ENCODE measurements around the gene PGGHG.
"Not testable (repeated sequence)": the region's sequence is repeated elsewhere in the genome, so short reads cannot be mapped to it uniquely, and the experiment has no call there.

The PGGHG gene

DNA sequence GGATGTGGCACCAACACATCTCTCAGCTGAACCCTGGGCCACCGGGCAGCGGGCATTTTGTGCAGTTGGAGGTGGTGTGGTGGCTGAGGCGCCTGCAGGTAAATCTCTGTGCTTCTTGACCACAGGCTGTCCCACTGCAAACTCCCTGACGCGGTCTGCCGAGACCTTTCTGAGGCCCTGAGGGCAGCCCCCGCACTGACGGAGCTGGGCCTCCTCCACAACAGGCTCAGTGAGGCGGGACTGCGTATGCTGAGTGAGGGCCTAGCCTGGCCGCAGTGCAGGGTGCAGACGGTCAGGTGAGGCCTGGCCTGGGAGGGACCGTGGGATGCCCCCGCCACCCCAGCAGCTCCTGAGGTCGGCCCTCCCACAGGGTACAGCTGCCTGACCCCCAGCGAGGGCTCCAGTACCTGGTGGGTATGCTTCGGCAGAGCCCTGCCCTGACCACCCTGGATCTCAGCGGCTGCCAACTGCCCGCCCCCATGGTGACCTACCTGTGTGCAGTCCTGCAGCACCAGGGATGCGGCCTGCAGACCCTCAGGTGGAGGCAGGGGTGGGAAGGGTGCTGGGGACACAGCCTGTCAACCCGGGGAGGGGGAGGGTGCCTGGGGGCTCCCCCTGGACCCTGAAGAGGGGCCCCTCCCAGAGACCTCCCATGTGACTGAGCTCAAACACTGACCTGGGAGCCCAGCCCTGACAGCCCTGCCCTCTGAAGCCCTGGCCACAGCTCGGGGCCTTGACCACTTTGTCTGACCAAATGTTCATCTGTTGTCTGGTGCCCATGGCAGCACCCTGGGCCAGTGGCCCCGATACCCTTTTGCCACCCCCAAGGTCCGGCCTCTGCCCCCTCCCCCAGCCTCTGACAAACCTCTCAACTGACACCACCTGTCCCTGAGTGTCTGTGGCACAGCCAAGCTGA lies 4.6 kb upstream of the PGGHG start:
- in situ Hi-C loops (cut with MboI; ENCODE audit: low sequenced_read_pairs): no loop called here

DNA sequence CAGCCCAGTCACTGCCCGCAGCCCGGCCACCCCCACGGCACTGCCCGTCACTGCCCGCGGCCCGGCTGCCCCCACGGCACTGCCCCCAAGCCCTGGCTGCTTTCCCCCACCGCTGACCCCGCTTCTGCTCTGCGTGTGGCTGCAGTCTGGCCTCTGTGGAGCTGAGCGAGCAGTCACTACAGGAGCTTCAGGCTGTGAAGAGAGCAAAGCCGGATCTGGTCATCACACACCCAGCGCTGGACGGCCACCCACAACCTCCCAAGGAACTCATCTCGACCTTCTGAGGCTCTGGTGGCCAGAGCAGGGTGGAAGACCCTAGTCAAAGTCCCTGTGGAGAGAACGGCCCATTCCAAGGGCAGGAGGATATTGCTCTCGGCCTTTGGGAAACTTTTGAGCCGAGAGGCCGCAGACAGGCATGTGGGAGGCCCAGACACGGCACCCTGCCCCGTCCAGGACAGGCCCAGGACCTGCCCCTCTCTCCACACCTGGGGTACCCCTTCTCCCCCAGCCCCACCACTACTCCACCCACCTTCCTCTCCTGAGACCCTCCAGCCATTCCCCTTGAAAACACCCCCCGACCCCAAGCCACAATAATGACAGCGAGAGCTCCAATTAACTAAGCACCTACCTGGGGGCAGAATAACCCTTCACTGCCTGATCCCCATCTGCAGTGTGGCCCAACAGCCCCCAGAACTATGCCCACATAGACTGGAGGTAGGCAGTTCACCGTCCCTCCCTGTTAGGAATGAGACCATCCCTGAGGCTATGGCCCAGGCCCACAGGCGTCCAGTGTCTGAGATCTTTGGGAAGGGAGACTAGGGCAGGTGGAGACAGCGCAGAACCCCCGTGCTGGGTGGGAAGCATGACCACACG lies 3.7 kb upstream of the PGGHG start:
- in situ Hi-C loops (cut with MboI; ENCODE audit: low sequenced_read_pairs): no loop called here

DNA sequence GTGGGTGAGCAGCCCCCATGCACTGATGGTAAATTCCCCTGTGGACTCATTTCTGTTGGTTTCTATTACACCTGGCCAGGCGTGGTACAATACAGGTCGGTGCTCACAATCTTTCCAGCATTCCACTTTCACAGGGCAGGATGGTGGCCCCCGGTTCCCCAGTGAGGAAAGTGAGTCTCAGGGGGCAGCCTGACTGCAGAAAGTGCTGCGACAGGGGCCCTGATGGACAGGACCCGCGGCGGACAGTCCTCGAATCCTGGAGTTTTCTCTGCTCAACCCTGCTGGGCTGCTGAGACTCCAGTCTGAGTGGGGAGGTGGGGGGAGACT lies 3.1 kb upstream of the PGGHG start:
- in situ Hi-C loops (cut with MboI; ENCODE audit: low sequenced_read_pairs): no loop called here

DNA sequence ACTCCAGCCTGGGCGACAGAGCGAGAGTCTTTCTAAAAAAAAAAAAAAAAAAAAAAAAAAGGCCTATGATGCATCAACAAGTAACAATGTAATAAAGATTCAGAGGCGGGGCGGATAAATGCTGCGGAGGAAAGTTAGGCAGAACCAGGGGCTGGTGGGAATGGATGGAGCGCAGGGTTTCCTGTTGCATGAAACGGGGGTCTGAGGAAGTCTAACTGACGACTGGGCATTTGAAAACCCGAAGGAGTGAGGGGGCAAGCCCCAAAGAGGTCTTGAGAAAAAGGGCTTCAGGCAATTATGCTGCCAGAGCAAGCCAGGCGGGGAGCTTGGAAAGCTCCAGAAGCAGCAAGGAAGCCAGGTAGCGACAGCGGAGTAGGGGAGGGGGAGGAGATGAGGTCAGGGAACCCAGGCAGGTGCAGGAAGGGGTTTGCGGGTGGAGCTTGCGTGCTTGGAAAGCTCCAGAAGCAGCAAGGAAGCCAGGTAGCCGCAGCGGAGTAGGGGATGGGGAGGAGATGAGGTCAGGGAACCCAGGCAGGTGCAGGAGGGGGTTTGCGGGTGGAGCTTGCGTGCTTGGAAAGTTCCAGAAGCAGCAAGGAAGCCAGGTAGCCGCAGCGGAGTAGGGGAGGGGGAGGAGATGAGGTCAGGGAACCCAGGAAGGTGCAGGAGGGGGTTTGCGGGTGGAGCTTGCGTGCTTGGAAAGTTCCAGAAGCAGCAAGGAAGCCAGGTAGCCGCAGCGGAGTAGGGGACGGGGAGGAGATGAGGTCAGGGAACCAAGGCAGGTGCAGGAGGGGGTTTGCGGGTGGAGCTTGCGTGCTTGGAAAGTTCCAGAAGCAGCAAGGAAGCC lies 1.7 kb upstream of the PGGHG start:
- in situ Hi-C loops (cut with MboI; ENCODE audit: low sequenced_read_pairs): not testable (repeated sequence)

DNA sequence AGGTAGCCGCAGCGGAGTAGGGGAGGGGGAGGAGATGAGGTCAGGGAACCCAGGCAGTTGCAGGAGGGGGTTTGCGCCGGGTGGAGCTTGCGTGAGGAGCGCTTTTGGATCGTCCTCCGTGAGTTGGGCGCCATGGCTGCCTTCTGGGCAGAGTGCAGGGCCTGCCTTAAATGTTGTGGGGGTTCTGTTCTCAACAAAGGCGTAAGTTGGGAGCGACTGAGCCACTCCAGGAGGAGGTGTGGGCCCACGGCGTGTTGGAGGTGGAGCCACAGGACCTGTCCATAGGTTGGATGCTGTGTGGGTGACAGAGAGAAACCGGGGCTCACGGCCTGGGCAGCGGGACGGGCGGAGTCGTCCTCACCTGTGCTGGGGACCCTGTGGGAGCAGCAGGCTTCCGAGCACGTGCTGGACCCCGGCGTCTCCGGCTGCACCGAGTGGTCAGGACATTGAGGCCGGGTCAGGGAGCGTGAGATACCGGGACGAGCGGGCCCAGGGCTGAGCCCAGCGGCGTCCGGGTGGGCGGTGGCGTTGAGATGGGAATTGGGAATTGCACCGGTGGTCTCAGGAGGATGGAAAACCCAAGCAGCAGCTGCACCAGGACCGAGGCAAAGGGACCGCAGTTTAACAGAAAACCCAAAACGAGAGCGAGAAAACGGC lies 977 bp upstream of the PGGHG start:
- in situ Hi-C loops (cut with MboI; ENCODE audit: low sequenced_read_pairs): no loop called here

DNA sequence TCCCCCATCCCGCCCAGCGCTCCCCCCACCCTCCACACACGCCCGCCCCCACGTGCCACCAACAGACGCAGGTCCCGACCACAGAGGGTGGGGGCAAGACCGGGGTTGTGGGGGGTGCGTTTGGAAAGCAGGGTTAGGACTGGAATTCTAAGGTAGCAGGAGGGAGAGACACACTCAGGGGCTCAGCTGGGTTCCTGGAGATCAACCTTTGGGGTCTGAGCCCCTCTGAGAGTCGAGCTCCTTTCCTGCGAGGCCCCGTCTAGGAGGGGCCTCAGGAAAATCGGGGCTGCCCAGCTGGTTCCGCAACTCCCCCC lies 429 bp downstream of the PGGHG start:
- in situ Hi-C loops (cut with MboI; ENCODE audit: low sequenced_read_pairs): no loop called here

DNA sequence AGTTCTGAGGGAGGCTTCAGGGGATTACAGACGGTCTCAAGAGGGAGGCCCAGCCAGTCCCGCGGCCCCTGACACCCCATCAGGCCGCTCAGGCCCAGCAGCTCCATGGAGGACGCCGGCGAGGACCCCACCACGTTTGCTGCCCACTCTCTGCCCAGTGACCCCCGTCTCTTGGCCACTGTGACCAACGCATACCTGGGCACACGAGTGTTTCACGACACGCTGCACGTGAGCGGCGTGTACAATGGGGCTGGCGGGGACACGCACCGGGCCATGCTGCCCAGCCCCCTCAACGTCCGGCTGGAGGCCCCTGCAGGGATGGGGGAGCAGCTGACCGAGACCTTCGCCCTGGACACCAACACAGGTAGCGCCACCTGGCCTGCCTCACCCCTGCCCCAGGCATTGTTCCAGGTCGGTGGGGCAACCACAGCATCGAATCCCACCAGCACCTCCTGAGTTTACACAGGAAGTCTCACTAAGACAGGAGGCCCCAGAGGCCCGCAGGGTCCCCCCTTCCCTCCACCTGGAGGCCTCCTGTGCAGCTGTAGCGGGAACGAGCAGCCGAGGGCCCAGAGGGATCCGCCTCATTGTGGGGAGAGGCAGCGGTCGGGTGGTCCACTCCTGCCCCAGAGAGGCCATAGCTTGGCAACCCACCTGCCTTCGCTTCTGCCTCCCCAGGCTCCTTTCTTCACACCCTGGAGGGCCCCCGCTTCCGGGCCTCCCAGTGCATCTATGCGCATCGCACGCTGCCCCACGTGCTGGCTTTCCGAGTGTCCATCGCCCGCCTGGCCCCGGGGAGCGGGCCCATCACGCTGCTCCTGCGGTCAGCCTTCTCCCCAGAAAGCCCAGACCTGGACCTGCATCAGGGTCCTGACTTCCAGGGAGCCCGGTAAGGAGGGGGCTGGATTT lies 1.0 kb downstream of the PGGHG start:
- in situ Hi-C loops (cut with MboI; ENCODE audit: low sequenced_read_pairs): no loop called here

DNA sequence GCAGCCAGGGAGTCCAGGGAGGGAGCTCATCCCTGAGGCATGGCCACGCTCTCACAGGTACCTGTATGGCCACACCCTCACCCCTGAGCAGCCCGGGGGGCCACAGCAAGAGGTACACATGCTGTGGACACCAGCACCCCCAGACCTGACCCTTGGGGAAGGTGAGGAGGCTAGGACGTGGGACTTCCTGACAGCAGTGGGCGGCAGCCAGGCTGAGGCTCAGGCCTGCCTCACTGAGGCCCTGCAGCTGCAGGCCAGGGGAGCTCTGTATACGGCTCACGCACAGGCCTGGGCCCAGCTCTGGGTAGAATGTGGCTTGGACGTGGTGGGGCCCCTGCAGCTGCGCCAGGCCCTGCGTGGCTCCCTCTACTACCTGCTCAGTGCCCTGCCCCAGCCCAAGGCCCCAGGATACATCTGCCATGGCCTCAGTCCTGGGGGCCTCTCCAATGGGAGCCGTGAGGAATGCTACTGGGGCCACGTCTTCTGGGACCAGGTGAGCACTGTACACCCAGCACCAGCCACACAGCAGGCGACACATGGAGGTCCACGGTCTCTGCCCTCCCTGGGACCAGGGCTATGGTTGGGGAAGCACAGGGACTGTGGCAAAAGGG lies 1.8 kb downstream of the PGGHG start:
- in situ Hi-C loops (cut with MboI; ENCODE audit: low sequenced_read_pairs): no loop called here

DNA sequence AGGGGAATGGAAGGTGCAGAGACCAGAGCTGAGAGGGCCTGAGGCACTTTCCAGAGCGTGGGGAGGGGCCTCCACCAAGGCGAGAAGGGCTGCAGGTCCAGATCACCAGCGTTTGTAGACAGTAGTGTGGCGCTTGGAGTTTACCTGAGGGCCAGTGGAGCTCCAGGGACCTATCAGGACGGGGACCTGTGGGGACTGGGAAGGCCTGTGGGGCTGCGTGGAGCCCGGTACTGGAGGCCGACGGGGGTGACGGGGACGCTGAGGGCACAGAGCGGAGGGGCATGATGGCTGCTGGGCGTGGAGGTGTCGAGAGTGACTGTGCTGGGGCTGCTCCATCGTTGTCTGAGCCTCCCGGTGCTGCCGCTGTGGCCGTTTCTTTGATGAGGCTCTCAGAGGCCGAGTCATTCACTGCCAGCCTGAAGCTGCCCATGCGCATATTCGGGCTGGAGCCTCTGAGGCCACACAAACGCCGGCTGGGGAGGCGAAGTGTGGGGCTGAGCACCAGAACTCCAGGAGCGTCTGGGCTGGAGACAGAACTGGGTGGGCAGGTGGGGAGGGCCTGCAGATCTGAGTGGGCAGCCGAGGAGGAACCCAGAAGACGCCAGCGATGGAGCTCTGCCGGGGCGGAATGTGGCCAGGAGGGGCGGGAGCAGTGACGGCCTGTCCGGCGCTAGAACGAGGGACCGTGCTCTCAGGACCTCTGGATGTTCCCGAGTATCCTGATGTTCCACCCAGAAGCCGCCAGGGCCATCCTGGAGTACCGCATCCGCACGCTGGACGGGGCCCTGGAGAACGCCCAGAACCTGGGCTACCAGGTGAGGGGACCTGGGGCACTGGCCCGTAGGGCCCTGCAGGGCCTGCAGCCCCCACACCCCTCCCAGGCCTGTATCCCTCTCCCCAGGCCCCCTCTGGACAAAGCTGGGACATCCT lies 2.6 kb downstream of the PGGHG start:
- in situ Hi-C loops (cut with MboI; ENCODE audit: low sequenced_read_pairs): no loop called here

DNA sequence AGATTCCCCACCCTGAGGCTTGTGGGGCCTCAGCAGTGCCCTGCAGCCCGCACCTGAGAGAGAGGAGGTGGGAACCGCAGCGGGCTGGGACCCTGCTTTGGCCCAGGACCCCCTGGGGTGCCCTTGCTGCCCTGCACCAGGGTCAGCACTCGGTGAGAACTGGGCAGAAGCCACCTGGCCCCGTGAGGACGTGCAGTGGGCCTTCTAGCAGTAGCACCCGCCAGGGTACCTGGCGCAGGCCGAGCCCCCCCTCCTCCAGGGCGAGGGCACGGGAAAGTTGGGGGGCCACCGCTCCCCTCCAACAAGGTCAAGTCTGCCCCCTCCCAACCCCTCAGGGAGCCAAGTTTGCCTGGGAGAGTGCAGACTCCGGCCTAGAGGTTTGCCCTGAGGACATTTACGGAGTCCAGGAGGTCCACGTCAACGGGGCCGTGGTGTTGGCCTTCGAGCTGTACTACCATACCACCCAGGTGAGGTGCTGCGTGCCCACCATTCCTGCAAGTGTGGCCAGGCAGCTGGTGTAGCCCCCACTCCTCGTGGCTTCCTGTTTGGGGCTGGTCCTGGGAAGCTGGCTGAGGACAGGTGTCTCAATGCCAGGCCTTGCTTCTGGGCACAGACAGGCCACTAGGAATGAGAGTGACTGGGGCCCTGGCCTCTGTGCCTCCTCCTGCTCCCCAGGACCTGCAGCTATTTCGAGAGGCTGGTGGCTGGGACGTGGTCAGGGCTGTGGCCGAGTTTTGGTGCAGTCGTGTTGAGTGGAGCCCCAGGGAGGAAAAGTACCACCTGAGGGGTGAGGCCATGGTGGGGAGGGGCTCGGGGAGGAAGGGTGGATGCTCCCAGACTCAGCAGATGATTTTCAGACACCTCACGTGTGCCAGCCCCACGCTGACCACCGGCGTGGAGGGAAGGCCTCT lies 3.5 kb downstream of the PGGHG start:
- in situ Hi-C loops (cut with MboI; ENCODE audit: low sequenced_read_pairs): no loop called here

DNA sequence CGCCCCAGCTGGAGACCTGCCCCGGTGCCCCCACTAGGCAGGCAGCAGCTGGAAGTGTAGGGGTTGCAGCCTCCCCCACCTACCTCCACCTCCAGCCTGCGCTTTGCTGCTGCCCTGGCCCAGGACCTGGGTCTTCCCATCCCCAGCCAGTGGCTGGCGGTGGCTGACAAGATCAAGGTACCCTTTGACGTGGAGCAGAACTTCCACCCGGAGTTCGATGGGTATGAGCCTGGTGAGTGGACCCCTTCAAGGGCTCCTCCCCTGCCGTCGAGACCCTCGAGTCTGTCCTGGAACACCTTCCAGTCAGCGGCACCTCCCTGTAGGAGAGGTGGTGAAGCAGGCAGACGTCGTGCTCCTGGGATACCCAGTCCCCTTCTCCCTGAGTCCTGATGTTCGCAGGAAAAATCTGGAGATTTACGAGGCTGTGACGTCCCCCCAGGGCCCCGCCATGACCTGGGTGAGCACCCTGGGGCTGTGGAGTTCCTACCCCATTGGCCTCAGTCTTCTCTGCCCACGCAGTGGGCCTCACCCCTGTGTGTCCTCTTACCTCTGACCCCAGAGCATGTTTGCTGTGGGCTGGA lies 4.4 kb downstream of the PGGHG start:
- in situ Hi-C loops (cut with MboI; ENCODE audit: low sequenced_read_pairs): no loop called here

DNA sequence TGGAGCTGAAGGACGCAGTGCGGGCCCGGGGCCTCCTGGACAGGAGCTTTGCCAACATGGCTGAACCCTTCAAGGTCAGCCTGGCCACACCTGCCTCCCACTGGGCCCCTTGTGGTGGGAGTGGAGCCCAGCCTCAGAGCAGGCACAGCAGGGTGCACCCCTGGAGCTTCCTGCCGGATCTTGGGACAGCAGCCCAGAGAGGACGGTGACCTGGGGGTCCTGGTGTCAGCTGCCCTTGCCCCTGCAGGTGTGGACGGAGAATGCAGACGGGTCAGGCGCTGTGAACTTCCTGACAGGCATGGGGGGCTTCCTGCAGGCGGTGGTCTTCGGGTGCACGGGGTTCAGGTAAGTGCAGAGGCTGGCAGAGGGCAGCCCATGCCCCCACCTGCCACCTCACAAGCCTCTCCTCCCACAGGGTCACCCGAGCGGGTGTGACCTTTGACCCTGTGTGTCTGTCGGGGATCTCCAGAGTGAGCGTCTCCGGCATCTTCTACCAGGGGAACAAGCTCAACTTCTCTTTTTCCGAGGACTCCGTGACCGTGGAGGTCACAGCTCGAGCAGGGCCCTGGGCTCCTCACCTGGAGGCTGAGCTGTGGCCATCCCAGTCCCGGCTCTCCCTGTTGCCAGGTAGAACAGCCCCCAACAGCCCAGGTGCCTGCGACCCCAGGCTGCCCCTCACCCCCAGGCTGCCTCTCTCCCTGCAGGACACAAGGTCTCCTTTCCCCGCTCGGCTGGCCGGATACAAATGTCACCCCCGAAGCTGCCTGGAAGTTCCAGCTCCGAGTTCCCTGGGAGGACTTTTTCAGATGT lies 5.1 kb downstream of the PGGHG start:
- in situ Hi-C loops (cut with MboI; ENCODE audit: low sequenced_read_pairs): no loop called here

DNA sequence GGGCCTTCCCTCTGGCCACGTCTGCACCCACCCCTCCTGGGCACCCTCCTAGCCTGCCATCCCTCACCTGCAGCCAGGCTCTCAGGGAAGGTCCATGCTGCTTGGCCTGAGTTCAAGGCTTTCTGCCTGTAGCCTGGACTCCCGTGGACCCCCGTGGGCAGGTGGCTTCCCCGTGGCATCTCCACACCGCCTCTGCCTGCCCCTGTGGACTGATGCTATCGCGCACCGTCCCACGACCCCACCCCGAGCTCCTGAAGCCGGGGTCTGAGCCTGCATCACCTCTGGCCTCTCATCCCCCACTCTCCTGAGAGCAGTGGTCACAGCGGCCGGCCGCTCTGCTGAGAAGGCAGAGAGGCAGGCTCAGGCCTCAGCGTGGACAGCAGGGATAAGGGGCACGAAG lies 5.9 kb downstream of the PGGHG start:
- in situ Hi-C loops (cut with MboI; ENCODE audit: low sequenced_read_pairs): no loop called here

DNA sequence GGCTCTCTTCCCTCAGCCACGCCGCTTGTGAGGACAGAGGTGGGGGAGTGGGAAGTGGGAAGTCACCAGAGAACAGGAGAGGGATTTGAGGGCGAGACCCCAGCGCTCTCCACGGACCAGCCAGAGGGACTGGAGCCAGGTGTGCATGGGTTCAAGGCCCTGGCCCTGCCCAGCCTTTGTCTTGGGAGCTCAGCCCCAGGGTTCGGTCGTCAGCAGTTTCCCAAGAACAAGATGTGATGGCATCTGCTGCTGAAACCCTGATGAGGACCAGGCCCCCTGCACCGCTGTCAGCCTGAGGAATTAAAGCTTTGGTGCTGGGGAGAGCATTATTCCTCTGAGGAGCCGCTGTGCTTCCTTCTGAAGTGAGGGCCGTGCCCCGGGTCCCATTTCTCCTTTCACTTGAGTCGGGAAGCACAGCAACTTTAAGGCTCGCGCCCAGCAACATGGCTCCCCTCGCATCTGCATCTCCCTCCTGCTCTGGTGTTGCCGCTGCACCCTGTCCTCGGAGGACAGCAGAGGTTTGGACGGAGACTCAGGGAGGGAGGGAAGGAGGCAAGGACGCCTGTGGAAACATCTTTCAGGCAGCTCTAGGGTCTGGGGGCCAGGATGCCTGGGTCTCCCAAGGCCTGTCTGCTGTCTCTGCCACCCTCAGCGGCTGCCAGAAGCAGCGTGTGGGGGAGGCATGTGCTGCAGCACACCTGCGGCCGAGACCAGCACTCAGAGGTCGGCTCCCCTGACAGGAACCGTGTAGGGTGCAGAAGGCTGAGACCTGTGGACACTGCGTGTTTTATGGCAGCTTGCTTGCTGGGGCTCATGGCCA lies 6.6 kb downstream of the PGGHG start:
- in situ Hi-C loops (cut with MboI; ENCODE audit: low sequenced_read_pairs): no loop called here

Measured in hTERT RPE-1 (cell line).